Activated naive CD8-positive, alpha-beta T cell treated with anti-CD3 and anti-CD28 coated beads for 36 hours (primary cell): ENCODE results near the gene AP5B1. TPM values are rescaled to one million over a fixed set of nuclear protein-coding genes. Genes with fewer than 3 reads are reported as not detected.

Experiments
- DNase-seq: peaks from one replicate; pipeline ENCODE4 v3.0.0; 2021
- H3K27ac Mint-ChIP-seq: one replicate; pipeline ENCODE4 v1.8.0; 2022; ENCODE audit warnings: mild to moderate bottlenecking, moderate library complexity, mixed read lengths
- H3K27me3 Mint-ChIP-seq: one replicate; pipeline ENCODE4 v1.8.0; 2022; ENCODE audit warnings: mild to moderate bottlenecking, mixed read lengths
- H3K36me3 Mint-ChIP-seq: one replicate; pipeline ENCODE4 v1.8.0; 2021; ENCODE audit warnings: mild to moderate bottlenecking, mixed read lengths
- H3K4me1 Mint-ChIP-seq: one replicate; pipeline ENCODE4 v1.8.0; 2021; ENCODE audit warnings: mixed read lengths
- H3K4me3 Mint-ChIP-seq: one replicate; pipeline ENCODE4 v1.8.0; 2022; ENCODE audit warnings: mild to moderate bottlenecking, moderate library complexity, mixed read lengths
- H3K9me3 Mint-ChIP-seq: one replicate; pipeline ENCODE4 v1.8.0; 2022; ENCODE audit warnings: mixed read lengths
- total RNA-seq, 2 experiments: library from RNA; stranded (reverse); gene quantifications; one replicate each; pipeline ENCODE4 v1.2.3, GENCODE V29; 2021

Gene AP5B1
- total RNA-seq, 2 experiments from 2014 or later = 20.4 to 20.6 TPM

DNA sequence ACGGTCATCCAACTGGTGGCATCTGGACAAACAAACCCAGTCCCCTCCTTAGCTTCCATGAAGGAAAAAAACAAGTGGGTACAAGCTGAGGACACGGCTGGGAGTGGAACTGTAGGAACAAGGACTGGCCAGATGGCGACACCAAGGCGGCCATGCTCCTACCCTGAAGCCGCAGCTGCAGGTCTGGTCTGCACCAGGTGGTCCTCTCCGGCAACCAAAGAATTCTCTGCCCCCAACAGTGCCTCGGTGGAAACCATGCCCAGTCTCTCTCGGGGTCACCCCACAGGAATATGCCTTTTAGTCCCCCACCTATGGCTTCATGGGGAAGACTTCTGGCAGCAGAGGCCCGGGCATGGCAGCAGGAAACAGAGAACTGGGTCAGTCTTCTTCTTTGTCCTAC, 28.7 kb upstream of the AP5B1 start:
- H3K36me3 Mint-ChIP-seq = no peaks in the 10 kb centered on the region
- no peak overlapping the region for H3K4me3 Mint-ChIP-seq
- no peak for DNase-seq
- no peak overlapping the region for H3K27ac Mint-ChIP-seq
- peaks cover 16% of the 10 kb centered on the region for H3K27me3 Mint-ChIP-seq
- no peaks in the 10 kb centered on the region for H3K4me1 Mint-ChIP-seq
- no peaks in the 10 kb centered on the region for H3K9me3 Mint-ChIP-seq

DNA sequence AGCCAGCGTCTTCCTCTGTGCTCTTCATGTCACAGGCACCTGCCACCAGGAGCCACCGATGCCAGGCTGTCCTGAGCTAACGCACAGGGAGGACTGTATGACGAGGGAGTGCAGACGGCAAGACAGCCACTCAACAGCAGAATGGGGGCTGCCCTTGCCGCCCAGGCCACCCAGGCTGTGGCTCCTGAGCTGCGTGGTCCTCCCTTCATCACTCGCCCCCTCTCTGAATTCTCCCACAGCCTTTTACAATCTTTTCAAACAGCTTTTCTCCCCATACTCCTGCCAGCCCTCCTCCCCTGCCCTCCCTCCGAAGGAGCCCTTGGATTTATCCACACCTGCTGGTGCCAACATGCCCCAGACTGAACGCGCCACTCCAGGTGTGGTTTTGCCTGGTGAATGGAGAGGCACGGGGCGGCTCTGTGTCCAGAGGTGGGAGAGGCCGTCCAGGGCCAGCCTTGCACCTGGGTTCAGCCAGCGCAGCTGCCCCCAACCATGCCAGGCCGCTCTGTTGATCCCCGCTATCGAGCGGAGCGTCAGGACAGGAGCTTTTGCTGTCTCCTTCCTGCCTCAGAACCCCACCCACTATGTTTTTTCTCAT, 28.1 kb upstream of the AP5B1 start:
- no peak for DNase-seq
- Mint-ChIP-seq H3K36me3 (no peaks in the 10 kb centered on the region), H3K4me1 (no peaks in the 10 kb centered on the region), H3K27me3 (peaks cover 23% of the 10 kb centered on the region), H3K9me3 (no peaks in the 10 kb centered on the region), H3K27ac (no peak overlapping the region), H3K4me3 (no peak overlapping the region)

DNA sequence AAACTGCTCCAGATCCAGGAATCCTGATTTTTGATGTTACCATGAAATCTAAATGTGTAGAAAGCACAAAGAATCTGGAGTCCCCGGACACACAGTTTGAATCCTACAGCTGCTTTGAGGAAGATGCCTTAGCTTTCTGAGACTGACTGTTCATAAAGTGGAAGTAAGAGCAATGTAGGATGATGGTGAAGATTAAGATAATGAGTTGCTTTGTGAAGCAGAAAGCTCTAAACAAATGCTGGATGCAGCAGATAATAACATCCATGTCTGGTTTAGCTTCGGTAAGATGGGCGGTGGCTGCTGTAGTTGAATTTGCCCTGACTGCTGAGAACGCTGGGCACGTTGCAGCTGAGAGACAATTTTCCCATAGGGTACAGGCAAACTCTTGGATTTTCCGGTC, 26.2 kb upstream of the AP5B1 start:
- Mint-ChIP-seq H3K36me3 (no peaks in the 10 kb centered on the region), H3K4me1 (no peaks in the 10 kb centered on the region), H3K4me3 (no peak overlapping the region), H3K9me3 (no peaks in the 10 kb centered on the region), H3K27me3 (peaks cover 40% of the 10 kb centered on the region), H3K27ac (no peak overlapping the region)
- DNase-seq = no peak

DNA sequence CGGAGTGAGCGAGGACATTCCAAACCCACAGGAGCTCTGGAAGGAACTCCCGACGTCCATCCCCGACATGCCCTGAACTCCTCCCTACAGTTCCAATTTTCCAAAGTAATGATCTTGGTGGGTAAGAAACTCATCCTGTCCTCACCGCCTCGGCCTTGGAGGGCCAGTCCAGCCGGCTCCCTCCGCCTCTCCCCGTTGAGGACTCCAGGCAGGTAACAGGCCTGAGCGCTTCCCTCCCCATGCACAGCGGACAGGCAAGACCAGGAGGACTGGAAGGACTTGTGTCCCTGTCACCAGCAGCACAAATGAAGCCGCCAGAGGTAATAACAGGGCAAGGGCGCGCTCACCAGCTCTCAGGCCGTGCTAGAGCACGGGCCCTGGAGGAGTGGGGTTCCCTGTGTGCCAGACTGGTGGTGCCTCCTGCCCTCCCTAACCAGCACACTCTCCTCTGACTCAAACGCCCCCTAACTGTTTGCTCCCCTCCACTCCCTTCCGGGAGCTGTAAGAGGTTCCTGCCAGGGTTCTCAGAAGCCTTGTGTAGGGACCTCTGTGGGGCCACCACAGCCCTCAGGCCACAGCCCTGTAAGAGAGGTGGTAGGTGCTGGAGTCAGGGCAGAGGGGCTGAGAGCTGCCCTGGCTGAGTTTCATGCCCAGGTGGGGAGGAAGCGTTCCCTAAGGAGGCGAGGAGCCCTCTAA, 23.2 kb upstream of the AP5B1 start:
- no peak overlapping the region for H3K27ac Mint-ChIP-seq
- peaks cover 58% of the 10 kb centered on the region for H3K27me3 Mint-ChIP-seq
- H3K9me3 Mint-ChIP-seq = no peaks in the 10 kb centered on the region
- no peak for DNase-seq
- H3K36me3 Mint-ChIP-seq = no peaks in the 10 kb centered on the region
- no peak overlapping the region for H3K4me3 Mint-ChIP-seq
- H3K4me1 Mint-ChIP-seq = peaks cover under 1% of the 10 kb centered on the region

- Mint-ChIP-seq H3K27ac (no peak overlapping the region), H3K36me3 (no peaks in the 10 kb centered on the region), H3K27me3 (peaks cover 58% of the 10 kb centered on the region), H3K4me3 (no peak overlapping the region), H3K4me1 (peaks cover 3% of the 10 kb centered on the region), H3K9me3 (no peaks in the 10 kb centered on the region)
- no peak for DNase-seq
These were observed 22.1 kb upstream of the AP5B1 start for GRCh38 chr11:65802841-65803240.

- H3K27me3 Mint-ChIP-seq = peaks cover 63% of the 10 kb centered on the region
- peaks cover 3% of the 10 kb centered on the region for H3K4me1 Mint-ChIP-seq
- H3K27ac Mint-ChIP-seq = no peak overlapping the region
- H3K4me3 Mint-ChIP-seq = no peak overlapping the region
- H3K9me3 Mint-ChIP-seq = no peaks in the 10 kb centered on the region
- H3K36me3 Mint-ChIP-seq = no peaks in the 10 kb centered on the region
- DNase-seq = no peak
These were observed 20.6 kb upstream of the AP5B1 start for GRCh38 chr11:65801153-65801987.

DNA sequence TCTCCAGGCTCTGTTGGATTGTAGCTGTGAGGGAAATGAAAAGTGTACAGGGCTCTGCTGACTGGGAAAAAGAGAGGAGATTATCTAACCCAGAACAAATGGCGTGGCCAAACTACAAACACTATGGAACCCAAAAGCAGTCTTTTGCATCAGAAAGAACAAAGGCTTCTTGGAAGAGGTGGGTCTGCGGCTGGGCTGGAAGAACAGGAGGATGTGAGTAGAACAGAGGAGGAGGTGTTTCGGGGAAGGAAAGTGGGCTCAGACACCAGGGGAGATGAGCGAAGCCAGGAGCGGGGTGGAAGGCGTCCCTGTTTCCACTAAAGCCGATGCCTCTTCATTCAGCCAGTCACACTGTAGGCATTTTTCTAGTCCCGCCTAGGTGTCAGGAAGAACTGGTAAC, 18.1 kb upstream of the AP5B1 start:
- DNase-seq = no peak
- Mint-ChIP-seq H3K9me3 (no peaks in the 10 kb centered on the region), H3K4me3 (no peak overlapping the region), H3K4me1 (peaks cover 7% of the 10 kb centered on the region), H3K27ac (no peak overlapping the region), H3K36me3 (no peaks in the 10 kb centered on the region), H3K27me3 (peaks cover 59% of the 10 kb centered on the region)

DNA sequence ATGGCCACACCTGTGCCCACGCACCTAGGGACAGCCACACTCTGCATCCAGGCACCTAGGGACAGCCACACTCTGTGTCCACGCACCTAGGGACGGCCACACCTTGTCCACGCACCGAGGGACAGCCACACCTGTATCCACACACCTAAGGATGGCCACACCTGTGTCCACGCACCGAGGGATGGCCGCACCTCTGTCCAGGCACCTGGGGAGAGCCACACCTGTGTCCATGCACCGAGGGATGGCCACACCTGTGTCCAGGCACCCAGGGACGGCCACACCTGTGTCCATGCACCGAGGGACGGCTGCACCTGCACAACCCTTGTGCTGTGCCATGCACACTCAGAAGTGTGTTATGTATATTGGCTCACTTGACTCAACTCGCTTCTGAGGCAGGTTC, 16.9 kb upstream of the AP5B1 start:
- no peak overlapping the region for H3K27ac Mint-ChIP-seq
- H3K36me3 Mint-ChIP-seq = no peaks in the 10 kb centered on the region
- no peak overlapping the region for H3K4me3 Mint-ChIP-seq
- H3K27me3 Mint-ChIP-seq = peaks cover 47% of the 10 kb centered on the region
- no peaks in the 10 kb centered on the region for H3K9me3 Mint-ChIP-seq
- no peak for DNase-seq
- peaks cover 7% of the 10 kb centered on the region for H3K4me1 Mint-ChIP-seq

DNA sequence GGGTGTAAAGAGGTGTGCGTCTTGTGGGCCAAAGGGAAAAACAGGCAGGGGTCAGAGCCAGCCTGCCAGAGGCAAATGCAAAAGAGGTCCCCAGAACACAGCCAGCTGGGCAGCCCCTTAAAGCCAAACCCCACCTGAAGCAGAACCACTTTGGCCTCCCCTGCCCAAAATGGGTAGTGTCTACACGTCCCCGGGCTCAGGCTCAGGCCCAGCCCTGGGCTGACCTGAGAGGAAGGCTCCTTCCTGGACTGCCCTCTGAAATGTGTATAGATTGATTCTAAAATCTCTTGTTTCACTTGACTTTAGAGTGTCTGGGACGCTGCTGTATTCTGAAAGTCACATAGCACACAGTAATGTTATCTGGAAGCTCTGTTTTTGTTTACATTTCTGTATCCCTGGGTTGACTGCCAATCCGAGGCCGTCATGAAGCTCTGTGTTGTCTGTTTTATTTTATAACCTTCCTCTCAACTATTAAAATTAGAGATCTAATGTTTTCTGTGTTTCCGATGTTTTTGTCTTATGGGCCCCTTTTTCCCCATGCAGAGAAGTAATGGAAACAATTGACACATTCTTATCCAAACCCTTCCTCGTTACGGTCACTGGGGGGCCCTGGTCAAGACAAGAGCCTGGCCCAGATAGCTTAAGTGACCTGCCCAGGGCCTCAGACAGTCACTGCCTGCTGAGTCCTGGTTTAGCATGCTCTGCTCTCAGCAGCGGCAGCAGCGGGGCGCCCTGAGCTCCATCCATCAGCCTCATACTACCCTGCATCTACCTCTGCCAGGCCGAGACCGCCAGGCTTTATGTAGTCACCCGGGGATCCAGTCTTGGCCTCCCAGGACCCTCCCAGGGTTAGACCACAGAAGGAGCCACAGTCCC, 16.2 kb upstream of the AP5B1 start:
- Mint-ChIP-seq H3K4me1 (peaks cover 11% of the 10 kb centered on the region), H3K36me3 (no peaks in the 10 kb centered on the region), H3K4me3 (no peak overlapping the region)

DNA sequence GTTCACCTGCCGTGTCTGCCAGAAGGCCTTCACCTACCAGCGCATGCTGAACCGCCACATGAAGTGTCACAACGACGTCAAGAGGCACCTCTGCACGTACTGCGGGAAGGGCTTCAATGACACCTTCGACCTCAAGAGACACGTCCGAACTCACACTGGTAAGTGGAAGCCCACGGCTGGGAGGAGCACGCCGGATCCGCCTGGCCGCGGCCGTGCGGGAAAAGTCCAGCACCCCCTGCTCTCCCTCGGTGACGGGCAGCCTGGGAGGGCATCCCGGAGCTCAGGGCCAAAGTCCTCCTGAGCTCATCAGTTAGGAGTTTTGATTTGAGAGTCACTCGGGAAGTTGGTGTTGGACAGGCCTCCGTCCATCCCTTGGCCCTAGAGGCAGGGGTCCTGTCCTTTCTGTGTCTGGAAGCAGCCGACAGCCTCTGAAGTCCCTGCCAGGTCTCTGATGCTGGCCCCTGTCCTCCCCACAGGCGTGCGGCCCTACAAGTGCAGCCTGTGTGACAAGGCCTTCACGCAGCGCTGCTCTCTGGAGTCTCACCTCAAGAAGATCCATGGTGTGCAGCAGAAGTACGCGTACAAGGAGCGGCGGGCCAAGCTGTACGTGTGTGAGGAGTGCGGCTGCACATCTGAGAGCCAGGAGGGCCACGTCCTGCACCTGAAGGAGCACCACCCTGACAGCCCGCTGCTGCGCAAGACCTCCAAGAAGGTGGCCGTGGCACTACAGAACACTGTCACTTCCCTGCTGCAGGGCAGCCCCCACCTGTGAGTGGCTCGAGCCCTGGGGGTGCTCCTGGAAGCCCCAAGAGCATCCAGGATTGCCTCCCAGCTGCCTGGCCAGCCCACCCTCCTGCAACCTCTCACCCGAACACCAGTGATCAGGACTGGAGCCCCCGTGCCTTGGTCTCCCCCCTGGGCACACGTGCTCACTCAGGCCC, 14.1 kb upstream of the AP5B1 start:
- Mint-ChIP-seq H3K4me1 (peaks cover 17% of the 10 kb centered on the region), H3K9me3 (no peaks in the 10 kb centered on the region), H3K27ac (no peak overlapping the region), H3K4me3 (no peak overlapping the region), H3K36me3 (no peaks in the 10 kb centered on the region), H3K27me3 (peaks cover 40% of the 10 kb centered on the region)
- no peak for DNase-seq

More for the DNA sequence above, 16.2 kb upstream of the AP5B1 start:
- H3K27me3 Mint-ChIP-seq = peaks cover 41% of the 10 kb centered on the region
- DNase-seq = no peak
- no peaks in the 10 kb centered on the region for H3K9me3 Mint-ChIP-seq
- no peak overlapping the region for H3K27ac Mint-ChIP-seq

DNA sequence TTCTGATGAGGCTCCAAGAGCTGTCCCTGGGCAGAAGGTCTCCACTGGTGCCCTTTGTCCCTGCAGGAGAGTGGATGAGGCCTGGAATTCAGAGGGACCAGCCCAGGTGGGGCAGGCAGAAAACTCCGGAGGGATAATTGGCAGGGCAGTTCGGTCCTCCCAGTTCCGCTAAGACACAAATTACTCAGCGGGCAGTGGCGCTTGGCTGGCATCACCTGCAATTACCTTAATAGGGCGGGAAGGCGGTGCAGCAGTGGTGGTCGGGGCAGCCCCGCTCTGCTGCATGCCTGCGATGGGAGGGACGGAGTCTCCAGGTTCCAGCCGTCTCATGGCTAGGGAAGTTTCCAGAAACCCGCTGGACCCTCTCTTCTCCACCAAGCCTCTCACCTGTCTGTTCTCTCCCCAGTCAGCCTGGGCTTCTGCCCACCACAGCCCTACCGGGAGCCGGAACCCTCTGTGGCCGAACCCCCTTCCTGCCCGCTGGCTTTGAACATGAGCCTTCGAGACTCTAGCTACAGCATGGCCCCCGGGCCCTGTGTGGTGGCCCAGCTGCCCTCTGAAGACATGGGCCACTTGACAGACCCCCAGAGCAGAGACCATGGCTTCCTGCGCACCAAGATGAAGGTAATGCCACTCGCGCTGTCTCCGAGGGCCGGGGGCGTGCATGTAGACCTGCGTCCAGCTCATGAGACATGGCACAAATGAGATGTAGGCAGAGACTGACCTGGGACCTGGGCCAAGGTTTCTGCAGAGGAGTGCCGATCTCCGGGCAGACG, 13.0 kb upstream of the AP5B1 start:
- H3K27ac Mint-ChIP-seq = no peak overlapping the region
- H3K27me3 Mint-ChIP-seq = peaks cover 40% of the 10 kb centered on the region
- no peak overlapping the region for H3K4me3 Mint-ChIP-seq
- H3K36me3 Mint-ChIP-seq = no peaks in the 10 kb centered on the region
- no peaks in the 10 kb centered on the region for H3K9me3 Mint-ChIP-seq
- H3K4me1 Mint-ChIP-seq = peaks cover 17% of the 10 kb centered on the region
- no peak for DNase-seq

DNA sequence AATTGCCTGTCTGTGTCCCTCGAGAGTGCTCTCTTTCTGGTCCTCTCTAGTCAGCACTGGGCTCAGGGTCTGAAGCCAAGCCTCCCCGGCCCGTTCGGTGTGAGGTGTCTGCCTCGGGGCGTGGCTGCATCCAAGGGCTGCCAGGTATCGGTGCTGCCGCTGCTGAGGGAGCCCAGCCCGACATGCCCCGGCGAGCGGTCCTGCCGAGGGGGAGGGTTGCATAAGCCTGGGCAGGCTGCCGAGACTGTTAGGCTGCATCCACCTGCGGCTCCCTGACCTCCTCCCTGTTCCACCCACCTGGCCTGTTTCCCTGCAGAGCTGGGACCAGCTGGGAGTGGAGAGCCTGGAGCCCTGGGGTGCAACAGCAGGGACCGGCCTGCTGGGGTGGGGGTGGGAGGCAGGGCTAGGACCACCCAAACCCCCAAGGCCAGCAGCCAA, 12.4 kb upstream of the AP5B1 start:
- Mint-ChIP-seq H3K27ac (no peak overlapping the region), H3K9me3 (no peaks in the 10 kb centered on the region), H3K27me3 (peaks cover 41% of the 10 kb centered on the region), H3K36me3 (no peaks in the 10 kb centered on the region), H3K4me3 (no peak overlapping the region), H3K4me1 (peaks cover 18% of the 10 kb centered on the region)
- DNase-seq = no peak

DNA sequence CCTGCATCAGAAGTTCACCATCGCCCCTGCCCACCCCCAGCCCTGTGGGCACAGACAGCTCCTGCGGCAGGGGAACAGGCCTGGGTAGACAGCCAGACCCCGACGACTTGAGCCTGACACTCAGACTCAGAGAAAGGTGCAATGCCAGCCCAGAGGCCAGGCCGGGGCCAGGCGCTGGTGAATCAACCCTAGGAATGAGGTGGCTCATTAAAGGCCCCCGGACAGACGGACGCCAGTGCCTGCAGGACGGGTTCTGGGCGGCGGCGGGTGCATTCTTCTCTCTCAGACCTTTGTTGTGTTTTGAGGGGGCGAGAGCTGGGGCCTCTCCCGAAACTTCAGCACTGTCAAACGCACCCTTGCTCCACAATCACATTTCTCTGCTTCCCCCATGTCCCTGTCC, 11.7 kb upstream of the AP5B1 start:
- H3K9me3 Mint-ChIP-seq = no peaks in the 10 kb centered on the region
- no peaks in the 10 kb centered on the region for H3K36me3 Mint-ChIP-seq
- peaks cover 47% of the 10 kb centered on the region for H3K27me3 Mint-ChIP-seq
- peaks cover 20% of the 10 kb centered on the region for H3K4me1 Mint-ChIP-seq
- no peak overlapping the region for H3K4me3 Mint-ChIP-seq
- H3K27ac Mint-ChIP-seq = peak overlapping the region; percentile 16
- DNase-seq = no peak
